GM21717 (cell line): ENCODE results near the gene ARHGEF19.
A peak's percentile ranks its signal among the peaks of the same experiment; 100 is the strongest.
"Not testable (repeated sequence)": the region's sequence is repeated elsewhere in the genome, so short reads cannot be mapped to it uniquely, and the experiment has no call there.

Source experiments
- ATAC-seq: cut with Tn5 transposase; IDR thresholded peaks from one replicate; pipeline ENCODE4 v1.9.1; 2021; ENCODE audit warnings: mild to moderate bottlenecking, moderate library complexity; ENCODE audit not compliant: unreplicated experiment

Gene ARHGEF19

GRCh38 chr1:16205891-16206546 is 6.4 kb downstream of the ARHGEF19 start:
- ATAC-seq, result peak; percentile 20

DNA sequence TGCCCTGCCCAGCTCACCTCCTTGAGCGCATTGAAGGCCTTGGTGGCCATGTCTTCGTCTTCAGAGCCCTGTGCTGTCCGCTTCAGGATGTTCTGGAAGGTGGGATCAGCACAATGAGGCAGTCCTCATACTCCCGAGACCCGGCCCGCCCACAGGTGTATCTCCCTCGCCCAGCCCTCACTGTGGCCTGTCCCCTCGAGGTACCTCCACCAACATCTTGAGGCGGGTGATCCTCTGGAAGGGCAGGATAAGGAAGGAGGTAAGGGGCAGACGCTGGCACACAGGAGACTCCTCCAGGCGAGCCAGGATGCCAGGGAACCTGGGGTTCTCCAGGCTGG is 7.1 kb downstream of the ARHGEF19 start:
- ATAC-seq, result no peak

DNA sequence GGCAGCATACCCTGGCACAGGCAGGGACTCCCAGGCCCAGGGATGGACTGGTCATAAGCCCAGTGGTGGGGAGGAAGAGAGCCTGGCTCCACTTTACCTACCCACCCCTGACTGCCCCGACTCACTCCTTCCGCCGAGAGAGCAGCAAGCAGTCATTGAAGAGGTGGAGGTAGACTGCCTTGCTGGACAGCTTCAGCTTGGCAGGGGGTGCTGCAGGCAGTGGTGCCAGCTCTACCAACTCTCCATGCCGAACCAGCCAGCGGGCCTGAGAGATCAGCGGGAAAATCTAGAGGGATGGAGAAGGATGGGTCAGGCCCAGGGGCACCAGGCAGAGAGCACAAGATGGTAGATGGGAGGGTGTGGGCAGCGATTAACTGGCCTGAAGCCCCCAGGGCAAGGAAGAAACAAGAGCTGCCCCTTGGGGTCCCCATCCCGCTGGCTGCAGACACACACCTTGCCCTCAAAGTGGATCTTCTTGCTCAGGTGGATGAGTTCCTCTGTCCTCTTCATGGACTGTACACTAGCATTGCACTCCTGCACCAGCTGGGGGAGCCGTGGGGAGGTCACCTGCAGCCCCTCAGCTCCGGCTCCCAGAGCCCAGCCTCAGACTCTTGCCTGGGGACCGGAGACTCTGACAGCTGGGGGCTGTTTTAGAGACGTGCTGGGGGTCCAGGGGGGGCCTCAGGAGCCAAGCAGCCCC is 7.7 kb downstream of the ARHGEF19 start:
- no peak for ATAC-seq

GRCh38 chr1:16204216-16204615 is 8.2 kb downstream of the ARHGEF19 start:
- no peak for ATAC-seq

DNA sequence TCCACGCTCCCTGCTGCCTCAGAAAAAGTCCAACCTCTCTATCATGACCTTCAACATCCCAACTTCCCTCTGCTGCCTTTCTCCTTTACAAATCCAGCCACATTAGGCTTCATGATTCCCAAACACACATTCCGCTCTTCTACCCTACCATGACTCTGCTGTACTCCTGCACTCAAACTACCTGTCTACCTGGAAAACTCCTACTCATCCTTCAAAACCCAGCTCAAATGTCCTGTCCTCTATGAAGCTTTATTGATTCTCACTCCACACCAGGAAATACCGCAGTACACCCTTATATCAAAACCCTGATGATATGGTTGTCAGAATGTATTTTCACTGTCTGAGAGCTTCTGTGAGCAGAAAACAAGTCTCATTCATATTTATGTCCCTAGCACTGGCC is 8.9 kb downstream of the ARHGEF19 start:
- ATAC-seq, result no peak

DNA sequence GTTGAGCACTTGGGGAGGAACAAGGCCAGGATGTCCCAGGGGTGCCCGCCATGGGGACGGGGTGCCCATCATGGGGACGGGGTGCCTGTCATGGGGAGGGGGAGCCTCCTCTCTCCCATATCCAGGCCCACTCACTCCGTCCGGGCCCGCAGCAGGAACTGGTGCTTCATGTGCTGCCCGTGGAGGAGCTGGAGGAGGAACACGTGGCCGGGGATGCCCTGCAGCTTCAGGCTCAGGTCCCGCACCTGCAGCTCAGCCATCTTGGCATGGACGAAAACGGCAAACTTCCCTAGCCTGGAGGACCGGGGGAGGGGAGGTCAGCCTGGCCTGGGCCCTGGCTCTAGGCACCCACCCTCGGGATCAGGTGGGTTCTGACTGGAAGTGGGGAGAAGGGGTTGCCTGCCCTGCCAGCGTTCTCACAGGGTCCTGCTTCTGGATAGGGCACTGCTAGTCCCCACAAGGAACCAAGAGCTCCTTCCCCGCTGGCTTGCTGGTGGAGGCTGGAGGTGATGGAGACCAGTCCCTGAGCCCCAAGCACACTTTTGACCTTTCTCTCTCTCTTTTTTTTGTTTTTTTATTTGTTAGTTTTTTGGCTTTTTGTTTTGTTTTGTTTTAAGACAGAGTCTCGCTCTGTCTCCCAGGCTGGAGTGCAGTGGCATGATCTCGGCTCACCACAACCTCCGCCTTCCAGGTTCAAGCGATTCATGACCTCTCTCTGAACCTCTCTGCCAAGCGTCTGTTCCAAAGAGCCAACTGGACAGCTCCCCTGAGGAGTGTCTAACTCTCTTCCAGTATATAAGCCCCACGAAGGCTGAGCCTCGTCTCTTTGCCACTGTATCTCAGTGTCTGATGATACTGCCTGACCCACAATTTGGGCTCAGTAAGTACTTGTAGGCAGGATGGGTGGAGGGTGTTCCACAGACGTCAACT is 9.9 kb downstream of the ARHGEF19 start:
- ATAC-seq, result no peak

DNA sequence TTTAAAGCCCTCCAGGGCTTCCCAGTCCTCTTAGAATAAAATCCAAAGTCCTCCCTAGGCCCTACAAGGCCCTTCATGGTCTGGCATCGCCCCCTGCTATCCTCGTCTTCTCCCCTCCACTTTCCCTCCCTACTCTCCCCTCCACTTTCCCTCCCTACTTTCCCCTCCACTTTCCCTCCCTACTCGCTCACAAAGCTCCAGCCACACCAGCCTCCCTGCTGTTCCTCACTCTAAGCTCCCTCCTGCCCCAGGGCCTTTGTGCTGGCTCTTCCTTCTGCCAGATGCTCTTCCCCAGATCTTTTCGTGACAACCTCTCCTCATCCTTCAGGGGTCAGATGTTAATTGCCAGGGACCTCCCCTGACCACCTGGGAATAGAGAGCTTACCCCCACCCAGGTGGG is 12.8 kb downstream of the ARHGEF19 start:
- ATAC-seq, result no peak

GRCh38 chr1:16199157-16199501 is 13.3 kb downstream of the ARHGEF19 start:
- ATAC-seq, result no peak

- ATAC-seq, result no peak
These were observed 13.9 kb downstream of the ARHGEF19 start for GRCh38 chr1:16198444-16199156.

DNA sequence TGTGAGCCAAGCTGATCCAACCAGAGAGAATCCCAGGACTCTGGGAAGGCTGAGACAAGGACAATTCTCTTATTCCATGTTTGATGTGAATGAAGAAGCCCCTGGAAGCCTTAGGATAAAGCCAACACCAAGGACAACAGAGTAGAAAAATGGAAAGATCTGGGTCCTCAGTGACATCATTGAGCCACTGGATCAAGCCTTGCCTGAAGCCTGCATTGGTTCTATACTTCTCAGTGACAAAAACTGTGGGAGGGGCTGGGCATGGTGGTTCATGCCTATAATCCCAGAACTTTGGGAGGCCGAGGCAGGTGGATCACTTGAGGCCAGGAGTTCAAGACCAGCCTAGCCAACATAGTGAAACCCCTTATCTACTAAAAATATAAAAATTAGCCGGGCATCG is 15.6 kb downstream of the ARHGEF19 start:
- ATAC-seq, result no peak

DNA sequence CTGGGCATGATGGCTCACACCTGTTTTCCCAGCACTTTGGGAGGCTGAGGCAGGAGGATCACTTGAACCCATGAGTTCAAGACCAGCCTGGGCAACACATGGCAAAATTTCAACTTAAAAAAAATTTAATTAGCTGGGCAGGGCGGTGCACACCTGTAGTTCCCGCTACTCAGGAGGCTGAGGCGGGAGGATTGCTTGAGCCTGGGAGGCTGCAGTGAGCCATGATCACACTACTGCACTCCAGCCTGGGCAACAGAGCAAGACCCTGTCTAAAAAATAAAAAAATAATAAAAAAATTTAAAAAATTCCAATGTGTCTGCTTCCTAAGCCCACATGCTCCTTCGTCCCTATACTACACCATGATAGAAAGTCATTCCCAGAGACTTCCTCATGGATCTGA is 16.3 kb downstream of the ARHGEF19 start:
- ATAC-seq, result not testable (repeated sequence)

GRCh38 chr1:16195518-16195905 is 16.9 kb downstream of the ARHGEF19 start:
- ATAC-seq, result no peak

GRCh38 chr1:16191916-16192546 is 20.4 kb downstream of the ARHGEF19 start:
- no peak for ATAC-seq

GRCh38 chr1:16191309-16191708 is 21.1 kb downstream of the ARHGEF19 start:
- no peak for ATAC-seq

DNA sequence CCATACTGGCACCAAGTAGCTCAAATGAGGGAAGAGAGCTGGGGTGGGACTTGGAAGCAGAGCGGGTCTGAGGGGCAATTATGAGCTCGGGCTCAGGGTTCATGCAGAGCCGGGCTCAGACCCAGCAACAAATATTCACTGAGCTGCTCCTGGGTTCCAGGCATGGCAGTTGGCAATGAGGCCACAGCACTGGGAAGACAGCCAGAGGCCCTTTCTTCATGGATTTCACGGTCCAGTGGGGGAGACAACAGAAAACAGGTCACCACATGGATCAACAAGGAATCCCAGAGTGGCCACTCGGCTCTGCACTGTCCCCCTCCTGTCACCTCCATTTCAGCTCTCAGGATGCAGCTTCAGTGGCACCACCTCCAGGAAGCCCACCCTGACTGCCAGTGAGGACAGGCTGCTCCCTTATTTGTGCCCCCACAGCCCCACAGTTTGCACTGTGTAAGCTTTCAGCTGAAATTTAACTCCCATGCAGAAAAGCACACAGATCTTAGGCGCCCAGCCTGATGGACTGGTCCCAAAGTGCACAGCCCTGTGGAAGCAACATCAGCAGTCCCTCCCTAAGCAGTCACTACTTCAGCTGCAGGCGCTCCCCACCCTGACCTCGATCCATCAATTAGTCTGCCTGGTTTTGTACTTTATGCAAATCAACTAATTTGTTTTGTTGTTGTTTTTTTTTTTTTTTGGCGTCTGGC is 22.4 kb downstream of the ARHGEF19 start:
- no peak for ATAC-seq

DNA sequence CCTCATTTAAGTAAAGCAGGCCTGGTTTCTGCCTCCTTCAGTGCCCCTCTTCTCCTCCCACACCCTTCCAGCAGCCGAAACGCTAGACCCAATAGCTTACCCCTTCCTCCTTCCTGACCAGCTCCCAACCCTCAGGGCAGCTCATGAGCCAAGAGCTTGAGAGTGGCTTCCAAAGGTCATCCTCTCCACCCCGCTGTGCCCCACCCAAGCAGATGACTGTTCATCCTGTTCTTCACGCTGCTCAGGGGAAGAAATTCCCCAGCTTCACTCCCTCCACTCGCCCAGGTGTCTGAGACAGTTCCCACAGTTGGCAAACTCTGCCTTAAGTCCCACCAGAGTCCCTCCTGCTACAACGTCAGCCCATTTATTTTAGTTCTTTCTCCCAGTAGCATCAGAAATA is 23.4 kb downstream of the ARHGEF19 start:
- ATAC-seq, result no peak

GRCh38 chr1:16187748-16188401 is 24.6 kb downstream of the ARHGEF19 start:
- no peak for ATAC-seq

DNA sequence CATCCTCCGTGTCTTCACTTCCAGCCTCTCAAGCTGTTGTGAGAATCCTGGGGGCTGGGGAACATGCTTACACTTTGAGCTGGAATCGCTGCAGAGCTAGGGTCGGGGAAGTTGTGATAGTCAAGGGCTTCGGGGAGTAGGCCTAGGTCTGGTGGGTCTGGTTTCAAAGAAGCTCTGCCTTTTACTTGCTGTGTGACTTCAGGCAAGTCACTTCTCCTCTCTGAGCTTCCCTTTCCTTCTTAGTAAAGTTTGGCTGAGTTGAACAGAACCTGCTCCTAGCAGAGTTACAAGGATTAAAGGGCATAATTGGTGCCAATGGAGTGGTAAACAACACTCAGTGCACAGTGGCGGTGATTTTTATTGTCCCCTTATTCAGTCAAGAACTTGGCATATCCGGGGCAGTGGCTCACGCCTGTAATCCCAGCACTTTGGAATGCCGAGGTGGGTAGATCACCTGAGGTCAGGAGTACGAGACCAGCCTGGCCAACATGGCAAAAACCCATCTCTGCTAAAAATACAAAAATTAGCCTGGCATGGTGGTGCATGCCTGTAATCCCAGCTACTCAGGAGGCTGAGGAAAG is 25.7 kb downstream of the ARHGEF19 start:
- no peak for ATAC-seq

DNA sequence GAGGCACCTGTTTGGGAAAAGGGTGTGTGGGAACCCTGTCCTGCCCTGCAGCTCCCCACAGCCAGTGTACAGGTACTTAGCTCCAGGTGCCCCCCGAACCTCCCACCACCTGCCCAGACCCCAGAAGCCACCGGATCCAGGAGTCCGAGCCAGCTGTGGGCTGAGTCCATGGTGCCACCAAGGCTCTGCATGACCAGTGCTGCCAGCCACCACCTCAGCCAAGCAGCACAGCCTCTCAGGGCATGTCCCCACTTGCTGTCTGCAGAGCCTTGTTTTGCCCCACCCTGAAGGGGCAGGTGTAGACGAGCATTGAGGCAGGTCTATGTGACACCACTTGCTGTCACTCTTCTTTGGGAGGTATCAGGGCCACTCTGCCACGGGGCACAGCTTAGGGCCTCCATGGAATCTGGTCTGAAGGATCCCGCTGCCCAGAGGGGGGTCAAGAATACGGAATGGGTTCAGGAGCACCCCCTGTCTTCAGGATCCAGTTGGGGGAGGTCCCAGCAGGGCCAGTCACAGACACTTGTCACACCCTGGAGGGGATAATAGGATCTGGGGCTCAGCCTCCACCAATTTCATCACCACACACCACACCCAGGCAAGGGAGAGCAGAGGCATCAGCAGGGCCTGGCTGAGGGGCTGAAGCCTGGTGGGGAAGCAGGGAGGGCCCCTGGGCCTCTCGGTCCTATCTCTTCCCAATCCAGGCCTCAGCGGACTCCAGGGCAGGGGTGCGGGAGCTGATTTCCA is 27.7 kb downstream of the ARHGEF19 start:
- no peak for ATAC-seq
